BJ (cell line): ENCODE data around the gene PIK3C2A. TPM values are rescaled to one million over a fixed set of nuclear protein-coding genes. Genes with fewer than 3 reads are reported as not detected.
"Not testable (repeated sequence)": the region's sequence is repeated elsewhere in the genome, so short reads cannot be mapped to it uniquely, and the experiment has no call there.

Experiments used
- CTCF ChIA-PET: fragments of 350-600 bp; formaldehyde crosslinking; extraction: SDS; loops from one replicate; lab custom pipeline; 2021; ENCODE audit warnings: antibody characterized with exemption, inconsistent platforms; lab: Yijun Ruan, JAX
- POLR2A ChIA-PET: fragments of 300-600 bp; sonication (Branson Sonifier 250); formaldehyde crosslinking; extraction: SDS; loops from one replicate; lab custom pipeline; 2021; ENCODE audit warnings: antibody characterized with exemption; lab: Charles Lee
- DNase-seq: peaks from one replicate; pipeline ENCODE4 v3.0.0-alpha.2; 2011; ENCODE audit warnings: low read depth
- H3K27me3 ChIP-seq: 2 replicates; pipeline ENCODE4 v1.6.0; 2011; ENCODE audit warnings: low read length; ENCODE audit not compliant: control insufficient read depth, insufficient read depth
- H3K36me3 ChIP-seq: 2 replicates; pipeline ENCODE4 v1.5.1; 2011; ENCODE audit warnings: low read length; ENCODE audit not compliant: control insufficient read depth, insufficient read depth
- H3K4me3 ChIP-seq: 2 replicates; pipeline ENCODE4 v1.5.1; 2011; ENCODE audit warnings: low read depth, mild to moderate bottlenecking, control low read depth, low read length
- CTCF ChIP-seq: IDR thresholded peaks from 2 replicates; pipeline ENCODE4 v1.5.1; 2011; ENCODE audit warnings: low read depth, mild to moderate bottlenecking, control low read depth, inconsistent platforms, low read length, moderate library complexity; ENCODE audit not compliant: insufficient read depth
- polyA plus RNA-seq: library from polyadenylated mRNA; depleted of rRNA; stranded (reverse); fragments of >200 nt; gene quantifications from 2 replicates; pipeline ENCODE4 v1.2.3, GENCODE V29; 2011

Gene PIK3C2A
- polyA plus RNA-seq, 1 experiment: 13.2 TPM

DNA sequence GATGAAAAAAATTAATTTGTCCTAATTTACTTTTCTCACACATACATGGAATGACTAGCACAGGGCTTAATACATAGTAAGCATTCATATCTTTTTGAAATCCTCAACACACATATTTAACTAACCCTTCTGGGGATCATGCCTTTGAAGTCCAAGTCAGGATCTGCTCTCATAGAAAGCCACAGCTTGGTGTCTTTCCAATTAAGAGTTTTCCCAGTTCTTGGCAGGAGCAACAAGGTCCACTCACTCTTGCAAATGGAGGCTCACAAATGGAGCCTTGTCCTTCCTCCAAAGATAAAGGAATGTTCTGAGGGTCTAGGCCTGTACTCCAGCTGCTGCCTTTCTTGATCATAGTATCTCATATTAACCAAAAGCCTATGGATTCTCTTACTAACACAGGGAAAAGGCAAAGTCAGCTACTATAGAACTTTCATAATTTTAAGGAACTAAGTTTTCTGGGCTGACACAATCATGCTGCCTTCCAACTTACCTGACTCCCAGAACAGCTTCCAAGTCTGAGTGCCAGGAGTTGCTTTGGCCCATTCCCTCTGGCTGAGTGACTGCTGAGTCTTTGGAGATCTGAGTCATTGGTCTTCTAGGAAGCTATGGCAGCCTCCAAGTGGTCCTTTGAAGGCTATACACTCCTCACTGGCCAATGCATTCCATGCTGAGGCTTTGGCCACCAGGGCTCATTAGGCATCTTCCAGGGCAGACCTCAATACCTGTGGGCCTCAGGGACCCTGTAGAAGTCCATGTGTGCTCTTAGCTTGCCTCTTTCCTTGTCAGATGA lies 43.0 kb upstream of the PIK3C2A start:
- no peaks in the 10 kb centered on the region for H3K36me3 ChIP-seq
- no peak overlapping the region for H3K4me3 ChIP-seq
- DNase-seq: no peak
- ChIA-PET POLR2A (no interaction called here), CTCF (no interaction called here)
- H3K27me3 ChIP-seq: no peaks in the 10 kb centered on the region
- no peak for TF ChIP-seq CTCF

GRCh38 chr11:17244046-17244445 lies 36.3 kb upstream of the PIK3C2A start:
- Histone ChIP-seq H3K36me3 (no peaks in the 10 kb centered on the region), H3K4me3 (no peak overlapping the region), H3K27me3 (no peaks in the 10 kb centered on the region)
- CTCF ChIA-PET: no interaction called here
- no peak for TF ChIP-seq CTCF
- POLR2A ChIA-PET: no interaction called here
- no peak for DNase-seq

GRCh38 chr11:17242954-17243353 lies 35.2 kb upstream of the PIK3C2A start:
- POLR2A ChIA-PET, H3K27me3 ChIP-seq, H3K4me3 ChIP-seq, DNase-seq, H3K36me3 ChIP-seq: not testable (repeated sequence)
- CTCF ChIA-PET: interaction anchor here (0.9 kb wide), 1 partner anchor 141 kb away, joined by 4 read pairs; no protein-coding TSS in a partner anchor

- no peak for TF ChIP-seq CTCF
- Histone ChIP-seq H3K4me3 (no peak overlapping the region), H3K36me3 (no peaks in the 10 kb centered on the region), H3K27me3 (no peaks in the 10 kb centered on the region)
- CTCF ChIA-PET: no interaction called here
- POLR2A ChIA-PET: no interaction called here
- DNase-seq: no peak
Observed at GRCh38 chr11:17240780-17241179, 33.0 kb upstream of the PIK3C2A start.

DNA sequence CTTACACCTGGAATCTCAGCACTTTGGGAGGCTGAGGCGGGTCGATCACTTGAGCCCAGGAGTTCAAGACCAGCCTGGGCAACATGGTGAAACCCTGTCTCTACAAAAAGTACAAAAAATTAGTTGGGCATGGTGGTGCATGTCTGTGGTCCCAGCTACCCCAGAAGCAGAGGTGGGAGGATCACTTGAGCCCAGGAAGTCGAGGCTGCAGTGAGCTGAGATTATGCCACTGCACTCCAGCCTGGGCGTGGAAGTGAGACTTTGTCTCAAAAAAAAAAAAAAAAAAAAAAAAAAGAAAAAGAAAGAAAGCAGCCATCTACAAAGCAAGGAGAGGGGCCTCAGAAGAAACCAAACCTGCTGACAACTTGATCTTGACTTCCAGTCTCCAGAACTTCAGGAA lies 32.1 kb upstream of the PIK3C2A start:
- CTCF ChIA-PET, H3K27me3 ChIP-seq, H3K4me3 ChIP-seq, H3K36me3 ChIP-seq, DNase-seq: not testable (repeated sequence)
- POLR2A ChIA-PET: interaction anchor here (0.6 kb wide), 1 partner anchor 43 kb away, joined by 3 read pairs; no protein-coding TSS in a partner anchor

GRCh38 chr11:17238377-17238776 lies 30.6 kb upstream of the PIK3C2A start:
- DNase-seq: no peak
- Histone ChIP-seq H3K27me3 (no peaks in the 10 kb centered on the region), H3K36me3 (no peaks in the 10 kb centered on the region), H3K4me3 (no peak overlapping the region)
- TF ChIP-seq CTCF: no peak
- CTCF ChIA-PET: interaction anchor here (0.9 to 1.5 kb wide), 2 partner anchors 8 to 19 kb away, joined by 3 to 6 read pairs; no protein-coding TSS in a partner anchor
- POLR2A ChIA-PET: no interaction called here
